ENCODE results near the gene GCAT.

GRCh38 chr22:37759281-37759680 lies 48.5 kb upstream of the GCAT start:
- TF ChIP-seq CTCF (IDR thresholded peaks at IDR 0.05; ENCODE audit: insufficient read depth, low read length, poor library complexity, severe bottlenecking) (no peak), EZH2phosphoT487 (conservative IDR thresholded peaks at IDR 0.05; ENCODE audit: low read length) (no peak)
